ENCODE measurements around the gene POC1B. TPM values are rescaled to one million over a fixed set of nuclear protein-coding genes. Genes with fewer than 3 reads are reported as not detected.

Gene POC1B
- total RNA-seq, 1 experiment from 2014 or later, result 25.0 TPM

DNA sequence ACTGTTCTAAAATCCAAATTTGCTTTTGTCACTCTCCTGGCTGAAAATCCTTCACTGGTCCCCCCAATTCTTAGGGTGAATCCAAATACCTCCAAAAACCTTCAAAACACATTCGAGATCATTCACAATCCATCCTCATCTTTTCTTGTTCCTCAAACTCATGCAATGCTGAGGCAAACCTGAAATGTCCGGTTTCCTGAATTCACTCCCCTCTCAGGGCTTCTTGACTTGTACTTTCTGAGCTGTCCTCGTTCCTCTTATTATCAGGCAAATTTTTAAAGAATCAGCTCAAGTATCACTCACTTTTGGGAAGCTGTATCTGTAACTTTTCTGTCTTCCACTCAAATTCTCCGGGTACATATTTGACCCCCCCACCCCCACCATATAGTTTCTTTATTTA, 88.6 kb downstream of the POC1B start:
- ATAC-seq, result no peak
- H3F3A ChIP-seq (ENCODE audit: low read length, unreplicated experiment), result no peaks in the 10 kb centered on the region
- no peaks in the 10 kb centered on the region for H3K36me3 ChIP-seq (ENCODE audit: low read depth, low read length)
- H3K9me3 ChIP-seq (ENCODE audit: low read length), result no peaks in the 10 kb centered on the region
- H3K4me1 ChIP-seq (ENCODE audit: insufficient read depth, low read length), result peaks cover 6% of the 10 kb centered on the region; the same call in 1 of the 2 replicates
- H3K27me3 ChIP-seq (ENCODE audit: low read length), result no peaks in the 10 kb centered on the region
- intact Hi-C loops (cut with micrococcal nuclease), result no loop called here
- no TSS peak for BruUV-seq (replicated peaks)
- H3K9ac ChIP-seq (ENCODE audit: low read length), result no peak overlapping the region
- H3K79me2 ChIP-seq (ENCODE audit: low read length), result no peaks in the 10 kb centered on the region
- no peaks in the 10 kb centered on the region for H4K20me1 ChIP-seq (ENCODE audit: low read length)
- H3K27ac ChIP-seq (ENCODE audit: low read length), result no peak overlapping the region
- H3K9me2 ChIP-seq (replicated peaks; ENCODE audit: low read length), result no peaks in the 10 kb centered on the region
- POLR2A ChIA-PET (ENCODE audit: unreplicated experiment), result no interaction called here
- no peak overlapping the region for H2AFZ ChIP-seq (ENCODE audit: low read length)
- CTCF ChIA-PET, result no interaction called here
- H3K4me2 ChIP-seq (ENCODE audit: low read length), result no peak overlapping the region
- DNase-seq, result no peak
- no peak overlapping the region for H3K4me3 ChIP-seq (ENCODE audit: low read length)
- TF ChIP-seq, protein P1, sequence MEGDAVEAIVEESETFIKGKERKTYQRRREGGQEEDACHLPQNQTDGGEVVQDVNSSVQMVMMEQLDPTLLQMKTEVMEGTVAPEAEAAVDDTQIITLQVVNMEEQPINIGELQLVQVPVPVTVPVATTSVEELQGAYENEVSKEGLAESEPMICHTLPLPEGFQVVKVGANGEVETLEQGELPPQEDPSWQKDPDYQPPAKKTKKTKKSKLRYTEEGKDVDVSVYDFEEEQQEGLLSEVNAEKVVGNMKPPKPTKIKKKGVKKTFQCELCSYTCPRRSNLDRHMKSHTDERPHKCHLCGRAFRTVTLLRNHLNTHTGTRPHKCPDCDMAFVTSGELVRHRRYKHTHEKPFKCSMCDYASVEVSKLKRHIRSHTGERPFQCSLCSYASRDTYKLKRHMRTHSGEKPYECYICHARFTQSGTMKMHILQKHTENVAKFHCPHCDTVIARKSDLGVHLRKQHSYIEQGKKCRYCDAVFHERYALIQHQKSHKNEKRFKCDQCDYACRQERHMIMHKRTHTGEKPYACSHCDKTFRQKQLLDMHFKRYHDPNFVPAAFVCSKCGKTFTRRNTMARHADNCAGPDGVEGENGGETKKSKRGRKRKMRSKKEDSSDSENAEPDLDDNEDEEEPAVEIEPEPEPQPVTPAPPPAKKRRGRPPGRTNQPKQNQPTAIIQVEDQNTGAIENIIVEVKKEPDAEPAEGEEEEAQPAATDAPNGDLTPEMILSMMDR (conservative IDR thresholded peaks at IDR 0.05; ENCODE audit: low read depth, low read length), result no peak
- TF ChIP-seq EZH2 (IDR thresholded peaks at IDR 0.05; ENCODE audit: low read length, unreplicated experiment), result no peak
- TF ChIP-seq EZH2phosphoT487 (IDR thresholded peaks at IDR 0.05; ENCODE audit: borderline replicate concordance, low read length), result no peak

DNA sequence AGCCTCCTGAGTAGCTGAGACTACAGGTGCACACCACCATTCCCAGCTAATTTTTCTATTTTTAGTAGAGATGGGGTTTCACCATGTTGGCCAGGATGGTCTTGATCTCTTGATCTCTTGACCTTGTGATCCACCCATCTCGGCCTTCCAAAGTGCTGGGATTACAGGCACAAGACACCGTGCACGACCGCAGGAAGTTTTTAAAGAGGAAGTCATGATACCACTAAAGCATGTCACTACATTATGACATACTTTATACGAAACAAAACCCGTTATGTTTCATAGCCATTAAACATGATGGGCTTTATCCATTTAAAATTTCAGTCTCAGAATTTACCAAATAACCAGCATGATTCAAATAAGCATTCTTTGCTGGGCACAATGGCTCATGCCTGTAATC, 89.8 kb downstream of the POC1B start:
- Histone ChIP-seq H3F3A (ENCODE audit: low read length, unreplicated experiment) (no peaks in the 10 kb centered on the region), H3K27me3 (ENCODE audit: low read length) (no peaks in the 10 kb centered on the region), H3K4me1 (ENCODE audit: insufficient read depth, low read length) (peaks cover 6% of the 10 kb centered on the region; the same call in 1 of the 2 replicates), H3K36me3 (ENCODE audit: low read depth, low read length) (no peaks in the 10 kb centered on the region), H3K9me3 (ENCODE audit: low read length) (no peaks in the 10 kb centered on the region), H4K20me1 (ENCODE audit: low read length) (no peaks in the 10 kb centered on the region), H3K27ac (ENCODE audit: low read length) (no peak overlapping the region), H3K79me2 (ENCODE audit: low read length) (no peaks in the 10 kb centered on the region), H3K4me3 (ENCODE audit: low read length) (no peak overlapping the region), H2AFZ (ENCODE audit: low read length) (no peak overlapping the region), H3K9me2 (replicated peaks; ENCODE audit: low read length) (no peaks in the 10 kb centered on the region), H3K4me2 (ENCODE audit: low read length) (no peak overlapping the region), H3K9ac (ENCODE audit: low read length) (no peak overlapping the region)
- intact Hi-C loops (cut with micrococcal nuclease), result no loop called here
- TF ChIP-seq EZH2phosphoT487 (IDR thresholded peaks at IDR 0.05; ENCODE audit: borderline replicate concordance, low read length) (no peak), EZH2 (IDR thresholded peaks at IDR 0.05; ENCODE audit: low read length, unreplicated experiment) (no peak)
- TF ChIP-seq, protein P1 (conservative IDR thresholded peaks at IDR 0.05; ENCODE audit: low read depth, low read length), result no peak
- ATAC-seq, result no peak
- ChIA-PET POLR2A (ENCODE audit: unreplicated experiment) (no interaction called here), CTCF (no interaction called here)
- DNase-seq, result no peak
- BruUV-seq (replicated peaks), result no TSS peak

DNA sequence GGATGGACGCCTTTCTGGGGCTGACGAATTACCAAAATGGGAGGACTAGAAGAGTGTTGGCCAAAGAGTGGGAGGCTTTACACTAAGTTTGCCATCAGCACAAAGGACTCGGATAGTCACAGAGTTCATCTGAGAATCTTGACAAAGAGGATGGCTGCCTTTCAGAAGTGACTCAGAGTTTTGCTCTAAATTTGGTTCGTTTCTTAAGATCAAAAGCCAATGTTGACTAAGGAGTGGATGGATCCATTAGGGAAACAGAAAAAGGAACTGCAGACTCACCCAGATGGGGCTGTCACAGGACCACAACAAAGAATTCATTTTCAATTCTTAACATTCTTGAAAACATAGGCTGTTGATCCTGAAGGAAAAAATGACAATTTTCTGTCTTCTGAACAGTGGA, 92.2 kb downstream of the POC1B start:
- ATAC-seq (no peak), DNase-seq (no peak)
- H3K9ac ChIP-seq (ENCODE audit: low read length), result no peak overlapping the region
- H3K9me2 ChIP-seq (replicated peaks; ENCODE audit: low read length), result no peaks in the 10 kb centered on the region
- no peak overlapping the region for H2AFZ ChIP-seq (ENCODE audit: low read length)
- H3K4me2 ChIP-seq (ENCODE audit: low read length), result no peak overlapping the region
- BruUV-seq (replicated peaks), result no TSS peak
- no peak overlapping the region for H3K4me3 ChIP-seq (ENCODE audit: low read length)
- H3K79me2 ChIP-seq (ENCODE audit: low read length), result no peaks in the 10 kb centered on the region
- H3K9me3 ChIP-seq (ENCODE audit: low read length), result no peaks in the 10 kb centered on the region
- ChIA-PET POLR2A (ENCODE audit: unreplicated experiment) (no interaction called here), CTCF (no interaction called here)
- no peaks in the 10 kb centered on the region for H3K36me3 ChIP-seq (ENCODE audit: low read depth, low read length)
- H4K20me1 ChIP-seq (ENCODE audit: low read length), result no peaks in the 10 kb centered on the region
- intact Hi-C loops (cut with micrococcal nuclease), result no loop called here
- peaks cover 8% of the 10 kb centered on the region; the same call in 1 of the 2 replicates for H3K4me1 ChIP-seq (ENCODE audit: insufficient read depth, low read length)
- H3K27me3 ChIP-seq (ENCODE audit: low read length), result no peaks in the 10 kb centered on the region
- no peaks in the 10 kb centered on the region for H3F3A ChIP-seq (ENCODE audit: low read length, unreplicated experiment)
- TF ChIP-seq EZH2phosphoT487 (IDR thresholded peaks at IDR 0.05; ENCODE audit: borderline replicate concordance, low read length) (no peak), EZH2 (IDR thresholded peaks at IDR 0.05; ENCODE audit: low read length, unreplicated experiment) (no peak)
- TF ChIP-seq, protein P1 (conservative IDR thresholded peaks at IDR 0.05; ENCODE audit: low read depth, low read length), result no peak
- no peak overlapping the region for H3K27ac ChIP-seq (ENCODE audit: low read length)

Data from PC-3 (cell line).